PC-9 (cell line): ENCODE results near the gene CELF2. TPM values are rescaled to one million over a fixed set of nuclear protein-coding genes. Genes with fewer than 3 reads are reported as not detected.

Source experiments
- BruUV-seq: library from RNA; stranded (reverse); fragments of 400-500 nt; replicated peaks from 2 replicates; lab custom pipeline; 2021; lab: Mats Ljungman, UMichigan
- CTCF ChIA-PET: fragments of 300-600 bp; sonication (Branson Sonifier 250); formaldehyde crosslinking; loops from one replicate; lab custom pipeline; 2022; ENCODE audit warnings: antibody characterized with exemption; lab: Charles Lee
- POLR2A ChIA-PET: fragments of 300-600 bp; sonication (Branson Sonifier 250); formaldehyde crosslinking; loops from one replicate; lab custom pipeline; 2022; ENCODE audit warnings: antibody characterized with exemption; ENCODE audit not compliant: unreplicated experiment; lab: Charles Lee
- DNase-seq, 2 experiments: peaks; one replicate each; pipeline versions ENCODE4 v3.0.0 to v3.0.0-alpha.2; 2015 to 2022; ENCODE audit warnings: mixed read lengths in 1 of 2
- H2AFZ ChIP-seq: fragments of 200-600 bp; sonication (generic); 2 replicates; pipeline ENCODE4 v1.8.1; 2017; ENCODE audit warnings: antibody characterized with exemption
- H3F3A ChIP-seq: fragments of 200-600 bp; sonication (generic); 2 replicates; pipeline ENCODE4 v1.8.1; 2017; ENCODE audit warnings: antibody characterized with exemption, mild to moderate bottlenecking, low read depth; ENCODE audit not compliant: insufficient read depth
- H3K27ac ChIP-seq: fragments of 200-600 bp; sonication (generic); 2 replicates; pipeline ENCODE4 v1.6.1; 2016; ENCODE audit warnings: mixed run types
- H3K27me3 ChIP-seq: fragments of 200-600 bp; sonication (generic); 2 replicates; pipeline ENCODE4 v1.6.1; 2016; ENCODE audit warnings: low read depth, mixed run types; ENCODE audit not compliant: insufficient read depth
- H3K36me3 ChIP-seq: fragments of 200-600 bp; sonication (generic); 2 replicates; pipeline ENCODE4 v1.6.1; 2016; ENCODE audit warnings: low read depth, mixed run types
- H3K4me1 ChIP-seq: fragments of 200-600 bp; sonication (generic); replicated peaks from 2 replicates; pipeline ENCODE4 v1.6.1; 2016; ENCODE audit warnings: mixed run types; ENCODE audit not compliant: insufficient read depth
- H3K4me2 ChIP-seq: fragments of 200-600 bp; sonication (generic); 2 replicates; pipeline ENCODE4 v1.6.1; 2017; ENCODE audit warnings: mixed run types
- H3K4me3 ChIP-seq: fragments of 200-600 bp; sonication (generic); 2 replicates; pipeline ENCODE4 v1.6.1; 2016; ENCODE audit warnings: mixed run types
- H3K79me2 ChIP-seq: fragments of 200-600 bp; sonication (generic); 2 replicates; pipeline ENCODE4 v1.6.1; 2017; ENCODE audit warnings: low read depth, mixed run types
- H3K9me2 ChIP-seq: fragments of 200-600 bp; sonication (generic); 2 replicates; pipeline ENCODE4 v1.8.1; 2017; ENCODE audit warnings: mild to moderate bottlenecking; ENCODE audit not compliant: insufficient read depth
- H3K9me3 ChIP-seq: fragments of 200-600 bp; sonication (generic); 2 replicates; pipeline ENCODE4 v1.8.1; 2016; ENCODE audit warnings: low read depth; ENCODE audit not compliant: insufficient read depth
- H4K20me1 ChIP-seq: fragments of 200-600 bp; sonication (generic); 2 replicates; pipeline ENCODE4 v1.8.1; 2017; ENCODE audit not compliant: insufficient read depth
- EZH2 ChIP-seq: fragments of 200-600 bp; sonication (generic); IDR thresholded peaks from 2 replicates; pipeline ENCODE4 v1.8.0; 2017; ENCODE audit warnings: antibody characterized with exemption, low read depth
- intact Hi-C: fragments of 100-400 bp; cut with micrococcal nuclease; formaldehyde crosslinking; loops from one replicate; pipeline ENCODE4 v1.10.0; 2022; ENCODE audit not compliant: unreplicated experiment
- total RNA-seq: library from RNA; stranded (reverse); gene quantifications from 2 replicates; pipeline ENCODE4 v1.2.3, GENCODE V29; 2021
- TF ChIP-seq, protein P1 (sequence below): fragments of 200-600 bp; sonication (generic); conservative IDR thresholded peaks from 2 replicates; pipeline ENCODE4 v1.6.1; 2017; ENCODE audit warnings: mixed run types, antibody characterized with exemption, mild to moderate bottlenecking, moderate library complexity

The CELF2 gene
- total RNA-seq, 1 experiment from 2014 or later: not detected

DNA sequence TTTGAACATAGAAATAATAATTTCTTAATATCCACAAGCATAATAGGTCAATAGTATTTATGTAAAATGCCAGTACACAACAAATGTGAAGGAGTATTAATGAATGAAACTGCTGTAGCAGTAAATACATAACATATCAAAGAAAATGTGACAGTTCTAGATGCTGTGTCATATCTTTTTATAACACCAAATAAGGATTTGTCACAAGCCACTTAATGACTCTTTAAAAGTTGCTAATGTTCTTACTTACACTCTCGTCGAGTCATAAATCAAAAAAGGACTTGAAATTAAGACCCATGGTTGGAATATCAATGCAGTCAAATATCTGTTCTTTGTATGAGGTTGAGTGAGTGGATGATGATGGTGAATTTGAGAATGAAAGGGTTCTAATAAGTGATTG lies 96.6 kb downstream of the CELF2 start:
- ChIA-PET CTCF (no interaction called here), POLR2A (no interaction called here)
- intact Hi-C loops: no loop called here
- H3K79me2 ChIP-seq: no peaks in the 10 kb centered on the region
- no peaks in the 10 kb centered on the region for H3K9me3 ChIP-seq
- no peaks in the 10 kb centered on the region for H3K36me3 ChIP-seq
- H3K27ac ChIP-seq: no peak overlapping the region
- H2AFZ ChIP-seq: no peak overlapping the region
- H3K9me2 ChIP-seq: no peaks in the 10 kb centered on the region
- H3K4me2 ChIP-seq: no peak overlapping the region
- no peaks in the 10 kb centered on the region for H3K4me1 ChIP-seq
- peaks cover 27% of the 10 kb centered on the region for H3K27me3 ChIP-seq
- TF ChIP-seq, protein P1, sequence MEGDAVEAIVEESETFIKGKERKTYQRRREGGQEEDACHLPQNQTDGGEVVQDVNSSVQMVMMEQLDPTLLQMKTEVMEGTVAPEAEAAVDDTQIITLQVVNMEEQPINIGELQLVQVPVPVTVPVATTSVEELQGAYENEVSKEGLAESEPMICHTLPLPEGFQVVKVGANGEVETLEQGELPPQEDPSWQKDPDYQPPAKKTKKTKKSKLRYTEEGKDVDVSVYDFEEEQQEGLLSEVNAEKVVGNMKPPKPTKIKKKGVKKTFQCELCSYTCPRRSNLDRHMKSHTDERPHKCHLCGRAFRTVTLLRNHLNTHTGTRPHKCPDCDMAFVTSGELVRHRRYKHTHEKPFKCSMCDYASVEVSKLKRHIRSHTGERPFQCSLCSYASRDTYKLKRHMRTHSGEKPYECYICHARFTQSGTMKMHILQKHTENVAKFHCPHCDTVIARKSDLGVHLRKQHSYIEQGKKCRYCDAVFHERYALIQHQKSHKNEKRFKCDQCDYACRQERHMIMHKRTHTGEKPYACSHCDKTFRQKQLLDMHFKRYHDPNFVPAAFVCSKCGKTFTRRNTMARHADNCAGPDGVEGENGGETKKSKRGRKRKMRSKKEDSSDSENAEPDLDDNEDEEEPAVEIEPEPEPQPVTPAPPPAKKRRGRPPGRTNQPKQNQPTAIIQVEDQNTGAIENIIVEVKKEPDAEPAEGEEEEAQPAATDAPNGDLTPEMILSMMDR: no peak
- TF ChIP-seq EZH2: no peak
- no TSS peak for BruUV-seq
- H4K20me1 ChIP-seq: no peaks in the 10 kb centered on the region
- no peak for DNase-seq
- no peak overlapping the region for H3K4me3 ChIP-seq
- H3F3A ChIP-seq: no peaks in the 10 kb centered on the region

DNA sequence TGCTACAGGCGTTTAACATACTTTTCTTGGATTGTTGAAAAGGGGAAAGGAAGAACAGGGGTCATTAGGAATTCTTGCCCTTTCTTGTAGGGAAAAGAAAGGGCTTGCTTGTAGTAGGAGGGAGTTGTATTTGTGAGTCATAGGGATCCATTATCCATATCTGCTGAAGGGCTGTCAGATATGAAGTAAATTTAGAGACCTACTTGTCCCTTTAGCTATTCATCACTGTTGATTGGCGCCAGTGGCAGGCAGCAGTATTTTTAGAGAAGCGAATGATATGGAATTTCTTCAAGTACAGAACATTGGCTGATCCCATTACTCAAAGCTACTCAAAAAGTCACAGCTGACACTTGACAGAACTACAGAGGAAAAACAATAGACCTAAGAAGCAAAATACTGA lies 97.7 kb downstream of the CELF2 start:
- H4K20me1 ChIP-seq: no peaks in the 10 kb centered on the region
- POLR2A ChIA-PET: no interaction called here
- CTCF ChIA-PET: no interaction called here
- no peaks in the 10 kb centered on the region for H3K9me3 ChIP-seq
- no TSS peak for BruUV-seq
- H3F3A ChIP-seq: no peaks in the 10 kb centered on the region
- H3K27me3 ChIP-seq: peaks cover 24% of the 10 kb centered on the region
- no peak for DNase-seq
- H3K4me2 ChIP-seq: no peak overlapping the region
- no peaks in the 10 kb centered on the region for H3K36me3 ChIP-seq
- intact Hi-C loops: no loop called here
- no peak overlapping the region for H2AFZ ChIP-seq
- H3K79me2 ChIP-seq: no peaks in the 10 kb centered on the region
- H3K27ac ChIP-seq: no peak overlapping the region
- no peak overlapping the region for H3K4me3 ChIP-seq
- H3K4me1 ChIP-seq: no peaks in the 10 kb centered on the region
- no peaks in the 10 kb centered on the region for H3K9me2 ChIP-seq
- TF ChIP-seq, protein P1: no peak
- no peak for TF ChIP-seq EZH2

DNA sequence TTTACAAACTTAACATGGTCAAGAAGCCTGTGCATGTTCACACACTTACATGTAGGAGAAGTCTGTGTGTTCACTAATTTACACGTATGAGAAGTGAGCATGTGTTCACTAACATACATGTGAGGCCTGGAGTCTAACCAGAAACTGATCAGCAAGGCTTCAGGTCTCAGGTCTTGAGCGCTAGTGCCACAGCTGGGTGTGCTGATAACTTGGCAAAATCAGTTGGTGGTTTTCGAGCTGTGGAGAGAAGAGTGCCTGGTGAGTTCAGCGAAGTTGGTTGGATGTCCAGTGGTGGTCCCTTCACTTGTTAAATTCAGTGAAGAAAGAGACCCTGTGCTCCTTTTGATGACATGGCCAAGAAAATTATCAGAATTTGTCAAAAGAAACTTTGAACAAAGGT lies 98.7 kb downstream of the CELF2 start:
- TF ChIP-seq, protein P1: no peak
- no peak for TF ChIP-seq EZH2
- no peak overlapping the region for H3K4me2 ChIP-seq
- no peaks in the 10 kb centered on the region for H3K9me3 ChIP-seq
- H3K27ac ChIP-seq: no peak overlapping the region
- no peak overlapping the region for H3K4me3 ChIP-seq
- H3K36me3 ChIP-seq: no peaks in the 10 kb centered on the region
- H3K79me2 ChIP-seq: no peaks in the 10 kb centered on the region
- H3K27me3 ChIP-seq: peaks cover 25% of the 10 kb centered on the region
- CTCF ChIA-PET: no interaction called here
- no peaks in the 10 kb centered on the region for H3K4me1 ChIP-seq
- no peaks in the 10 kb centered on the region for H3K9me2 ChIP-seq
- BruUV-seq: no TSS peak
- intact Hi-C loops: no loop called here
- no peaks in the 10 kb centered on the region for H4K20me1 ChIP-seq
- DNase-seq: no peak
- POLR2A ChIA-PET: no interaction called here
- no peaks in the 10 kb centered on the region for H3F3A ChIP-seq
- no peak overlapping the region for H2AFZ ChIP-seq
